HG03558 (cell line): ENCODE data around the gene PARD3B.

ENCODE experiments used
- ATAC-seq: cut with Tn5 transposase; IDR thresholded peaks from one replicate; pipeline ENCODE4 v1.9.1; 2021; ENCODE audit warnings: moderate number of reproducible peaks; ENCODE audit not compliant: unreplicated experiment; ENCODE audit errors: extremely low read depth

The PARD3B gene

GRCh38 chr2:204681412-204681811, 136.1 kb downstream of the PARD3B start:
- ATAC-seq, result no peak

DNA sequence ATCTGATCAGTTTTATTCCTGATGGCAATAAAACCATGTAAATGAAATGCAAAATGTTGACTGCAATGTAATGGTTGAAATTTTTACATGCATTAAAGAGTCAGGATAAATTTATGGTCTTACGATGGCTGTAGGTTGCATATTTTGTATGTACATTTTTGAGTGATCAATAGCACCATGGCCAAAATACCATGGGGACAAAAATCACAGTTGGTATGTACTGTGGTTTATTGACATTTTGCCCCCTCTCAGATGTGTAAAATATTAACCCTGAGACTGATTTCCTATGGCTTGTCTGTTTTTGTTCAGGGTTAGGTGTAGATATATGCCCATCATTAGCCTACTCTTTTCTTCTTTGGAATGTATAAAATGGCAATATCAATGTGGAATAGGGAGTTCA, 138.1 kb downstream of the PARD3B start:
- ATAC-seq, result no peak

- ATAC-seq, result no peak
Measured at GRCh38 chr2:204686406-204686805, 141.1 kb downstream of the PARD3B start.

DNA sequence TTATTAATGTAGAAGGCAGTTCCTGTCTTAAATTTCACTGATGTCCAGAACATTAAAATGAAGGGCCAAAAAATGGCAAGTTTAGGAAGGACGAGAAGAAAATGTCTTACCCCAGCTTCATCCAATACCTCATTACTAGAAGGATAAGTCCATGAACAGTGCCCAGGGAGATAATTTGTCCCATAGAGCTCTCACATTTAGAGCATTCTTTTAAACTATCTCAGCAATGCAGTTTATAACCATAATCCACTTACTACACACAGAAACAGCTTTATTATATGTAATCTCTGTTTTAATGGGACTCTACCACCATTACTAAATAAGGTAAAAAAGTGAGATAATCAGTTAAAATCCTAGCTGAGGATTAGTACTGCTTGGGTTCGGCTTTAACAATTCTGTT, 142.5 kb downstream of the PARD3B start:
- ATAC-seq, result no peak

- ATAC-seq, result no peak
Measured at GRCh38 chr2:204691911-204692510, 146.7 kb downstream of the PARD3B start.

DNA sequence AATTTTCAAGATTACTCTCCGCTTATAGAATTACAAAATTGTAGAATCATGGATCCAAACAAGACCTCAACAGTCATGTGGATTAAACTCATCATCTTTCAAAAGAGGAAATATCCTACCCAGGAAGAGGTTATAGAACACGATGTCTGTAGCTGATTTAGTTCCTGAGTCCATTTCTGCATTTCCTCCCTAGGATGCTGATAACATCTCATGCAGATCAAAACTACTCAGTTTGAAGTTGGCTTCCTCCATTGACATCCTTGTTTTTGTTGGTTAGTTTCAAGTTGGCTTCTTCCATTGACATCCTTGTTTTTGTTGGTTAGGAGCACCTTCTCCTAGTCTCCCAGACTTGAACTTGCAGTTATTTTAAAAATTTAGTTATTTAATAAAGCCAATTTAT, 147.5 kb downstream of the PARD3B start:
- ATAC-seq, result no peak

DNA sequence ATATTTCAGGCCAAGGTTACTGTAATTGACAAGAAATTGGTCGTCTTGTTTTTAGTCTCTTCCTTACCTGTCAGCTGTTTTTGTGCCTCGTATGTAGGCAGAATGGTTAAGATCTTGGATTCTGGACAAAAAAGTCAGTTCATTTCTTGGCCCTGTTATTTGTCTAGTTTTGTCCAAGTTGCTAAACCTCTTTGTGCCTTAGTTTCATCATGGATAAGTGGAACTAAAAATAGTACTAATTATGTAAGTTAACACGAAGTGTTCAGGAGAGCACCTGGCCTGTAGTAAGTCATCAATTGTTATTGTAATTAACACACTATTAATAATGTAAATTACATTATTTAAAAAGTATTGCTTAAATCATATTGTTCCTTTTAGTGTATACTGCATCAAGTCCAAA, 148.0 kb downstream of the PARD3B start:
- no peak for ATAC-seq

GRCh38 chr2:204695506-204695905, 150.2 kb downstream of the PARD3B start:
- no peak for ATAC-seq

- ATAC-seq, result no peak
Measured at GRCh38 chr2:204696124-204696523, 150.8 kb downstream of the PARD3B start.

DNA sequence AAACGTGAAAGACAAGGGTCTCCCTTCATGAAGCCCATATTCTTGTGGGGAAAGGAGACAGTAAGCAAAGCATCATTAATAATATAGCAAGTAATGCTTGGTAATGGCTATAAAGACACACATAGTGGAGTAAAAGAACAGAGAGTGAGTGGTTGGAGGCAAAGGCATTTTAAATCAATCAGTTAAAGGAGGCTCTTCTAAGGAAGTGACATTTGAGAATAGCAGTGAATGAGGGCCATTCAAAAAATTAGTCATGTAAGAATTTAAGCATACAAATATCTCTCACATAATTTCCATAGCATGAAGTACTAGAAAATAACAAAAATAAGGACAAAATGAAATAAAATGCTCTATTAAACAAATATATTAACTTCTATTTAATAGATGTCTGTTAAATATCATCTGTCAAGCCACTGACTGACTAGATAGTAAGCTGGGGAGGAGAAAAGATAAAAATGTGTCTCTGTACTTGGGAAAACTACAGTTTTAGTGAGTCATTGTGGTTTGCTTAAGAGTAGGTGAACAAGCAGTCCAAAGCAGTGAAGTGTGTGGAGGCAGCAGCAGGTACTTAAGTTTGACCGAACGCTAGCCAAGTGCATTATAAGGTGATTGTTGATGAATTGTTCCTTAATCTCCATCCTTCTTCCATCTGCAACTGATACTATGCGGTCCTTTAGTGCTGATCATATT, 160.1 kb downstream of the PARD3B start:
- ATAC-seq, result no peak

DNA sequence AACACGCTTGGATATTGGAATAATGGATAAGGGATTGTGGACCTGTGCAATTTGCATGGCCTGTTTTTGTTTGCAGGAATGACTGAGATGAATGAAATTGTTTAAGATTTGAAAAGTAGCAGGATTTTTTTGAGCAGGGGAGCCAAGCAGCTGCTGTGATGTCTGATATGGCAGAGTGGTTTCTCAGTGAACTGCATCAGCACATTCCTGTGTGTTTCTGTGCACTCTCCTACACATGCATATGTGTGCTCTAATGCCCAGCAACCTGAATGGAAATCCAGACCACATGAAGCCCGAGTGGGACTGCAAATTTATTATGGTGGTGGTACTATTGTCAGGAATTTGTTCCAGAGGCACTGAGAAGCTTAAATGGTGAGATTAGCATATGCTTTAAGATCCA, 161.7 kb downstream of the PARD3B start:
- no peak for ATAC-seq

DNA sequence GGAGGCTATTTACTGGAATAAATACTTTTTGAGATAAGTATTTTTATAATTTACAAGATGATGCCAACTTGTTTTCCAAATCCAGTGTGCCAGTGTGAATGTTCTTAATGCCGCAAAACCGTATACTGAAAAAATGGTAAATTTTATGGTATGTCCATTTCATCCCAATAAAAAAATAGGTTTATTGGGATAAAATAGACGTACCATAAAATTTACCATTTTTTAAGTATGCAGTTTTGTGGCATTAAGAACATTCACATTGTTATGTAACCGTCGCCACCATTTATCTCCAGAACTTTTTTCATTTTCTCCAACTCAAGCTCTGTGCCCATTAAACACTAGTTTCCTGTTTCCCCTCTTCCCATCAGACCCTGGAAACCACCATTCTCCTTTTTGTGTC, 167.9 kb downstream of the PARD3B start:
- no peak for ATAC-seq

DNA sequence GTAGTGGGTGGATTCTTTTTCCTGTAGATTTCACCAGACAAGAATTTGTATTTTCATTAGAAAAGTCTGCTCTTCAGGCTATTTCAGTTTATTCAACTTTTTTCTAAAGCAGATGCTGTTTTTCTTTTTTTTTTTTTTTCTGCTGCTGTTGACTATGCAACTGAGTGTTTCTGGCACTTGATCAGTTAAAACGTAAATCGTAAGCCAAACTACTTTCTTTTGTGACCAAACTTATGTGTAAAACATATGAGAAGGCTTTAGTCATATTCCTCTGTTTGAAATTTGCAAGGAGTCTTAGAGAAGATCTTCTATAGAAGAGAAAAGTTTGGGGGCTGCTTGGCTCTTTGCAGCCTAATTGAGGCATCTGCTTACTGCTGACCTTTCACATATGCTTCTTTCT, 170.1 kb downstream of the PARD3B start:
- ATAC-seq, result no peak

DNA sequence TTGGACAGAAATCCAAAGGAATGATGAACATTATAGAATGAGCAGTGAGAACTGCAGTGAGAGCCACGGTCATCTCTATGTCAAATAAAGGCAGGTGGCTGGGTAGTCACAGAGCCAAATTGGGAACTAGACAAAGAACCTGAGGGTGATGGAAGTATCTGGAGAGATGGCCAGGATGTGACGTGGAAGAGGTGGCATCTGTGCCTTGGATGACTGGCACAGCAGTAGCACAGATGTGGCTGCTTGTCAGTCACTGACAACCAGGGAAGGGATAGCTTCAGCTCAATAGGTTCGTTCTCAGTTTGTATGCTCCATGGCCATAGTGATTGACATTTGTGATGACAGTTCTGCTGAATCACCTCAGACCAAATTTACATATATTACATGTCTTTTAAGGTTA, 172.3 kb downstream of the PARD3B start:
- ATAC-seq, result no peak

GRCh38 chr2:204718607-204719006, 173.3 kb downstream of the PARD3B start:
- ATAC-seq, result no peak

DNA sequence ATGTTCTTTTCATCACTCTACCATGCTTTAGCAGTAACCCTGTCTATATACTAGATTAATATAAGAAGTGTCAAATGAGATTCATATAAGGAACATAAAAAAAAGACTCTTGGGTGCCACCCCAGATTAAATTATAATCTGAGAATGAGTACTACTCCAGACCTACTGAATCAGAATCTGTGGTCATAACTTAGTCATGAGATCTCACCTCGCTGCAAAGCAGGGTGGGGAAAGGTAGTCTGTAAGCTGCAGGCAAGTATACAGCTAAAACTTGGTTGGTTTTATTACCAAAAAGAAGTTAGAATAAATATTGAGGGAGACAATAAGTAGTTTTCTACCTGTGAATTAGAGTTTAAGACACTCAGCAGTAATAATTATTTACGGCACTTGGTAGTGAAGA, 175.6 kb downstream of the PARD3B start:
- ATAC-seq, result no peak

- no peak for ATAC-seq
Measured at GRCh38 chr2:204722207-204722606, 176.9 kb downstream of the PARD3B start.

GRCh38 chr2:204722691-204723090, 177.4 kb downstream of the PARD3B start:
- no peak for ATAC-seq

DNA sequence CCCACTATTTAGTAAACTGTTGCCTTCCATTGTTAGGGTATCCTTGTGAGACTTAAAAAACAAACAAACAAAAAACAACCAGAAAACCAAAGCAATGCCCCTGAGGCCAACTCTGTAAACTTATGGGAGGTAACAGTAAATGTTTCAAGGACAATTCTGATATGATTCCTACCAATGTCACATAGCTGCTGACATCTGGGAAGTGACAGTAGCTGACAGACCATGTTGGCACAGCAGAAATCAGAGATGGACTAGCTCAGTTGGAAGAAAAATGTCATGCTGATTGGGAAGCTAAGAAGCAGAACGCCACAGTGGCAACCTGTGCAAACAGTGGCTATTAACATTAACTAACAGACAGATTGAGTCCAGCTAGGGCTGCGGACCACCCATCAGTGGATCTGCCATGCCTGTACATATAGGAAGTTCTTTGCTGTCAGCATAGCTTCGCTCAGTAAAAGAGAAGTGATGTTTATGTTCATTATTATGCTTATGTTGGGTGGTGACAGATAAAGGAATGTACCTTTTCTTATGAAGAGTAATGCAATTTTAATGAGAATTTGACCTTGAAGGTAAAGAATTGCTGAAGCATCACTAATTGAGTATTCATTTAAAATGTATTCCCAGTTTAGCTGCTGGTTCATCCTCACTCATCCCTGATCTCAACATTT, 180.6 kb downstream of the PARD3B start:
- ATAC-seq, result no peak

GRCh38 chr2:204726831-204727230, 181.6 kb downstream of the PARD3B start:
- no peak for ATAC-seq

- no peak for ATAC-seq
Measured at GRCh38 chr2:204727368-204727767, 182.1 kb downstream of the PARD3B start.

- ATAC-seq, result no peak
Measured at GRCh38 chr2:204730603-204731002, 185.3 kb downstream of the PARD3B start.
